HEK293 (cell line): ENCODE measurements around the gene RPP25L.

Source experiments
- CTCF ChIA-PET: fragments of 350-600 bp; formaldehyde crosslinking; extraction: SDS; loops from one replicate; lab custom pipeline; 2021; ENCODE audit warnings: antibody characterized with exemption; lab: Yijun Ruan, JAX
- POLR2A ChIA-PET: fragments of 300-600 bp; formaldehyde crosslinking; extraction: SDS; loops from one replicate; lab custom pipeline; 2020; ENCODE audit warnings: antibody characterized with exemption, inconsistent platforms; lab: Yijun Ruan, JAX
- H3K27ac ChIP-seq: fragments of 200-500 bp; sonication (Bioruptor generic); 2 replicates; pipeline ENCODE4 v1.5.1; 2014; ENCODE audit warnings: low read depth, low read length, control low read depth, inconsistent platforms; ENCODE audit errors: extremely low read depth
- H3K36me3 ChIP-seq, 2 experiments: fragments of 200-500 bp in 1 of 2; sonication (Bioruptor generic) in 1 of 2; 1 replicate in 1 of 2; 2 replicates in 1 of 2; pipeline ENCODE4 v1.5.1; 2014 to 2017; ENCODE audit warnings: inconsistent platforms in 2 of 2, low read length in 2 of 2; ENCODE audit not compliant: control insufficient read depth in 2 of 2, insufficient read depth in 1 of 2
- H3K4me1 ChIP-seq: fragments of 200-500 bp; sonication (Bioruptor generic); 2 replicates; pipeline ENCODE4 v1.5.1; 2014; ENCODE audit warnings: mild to moderate bottlenecking, low read length, inconsistent platforms; ENCODE audit not compliant: control insufficient read depth, insufficient read depth
- H3K4me3 ChIP-seq: 2 replicates; pipeline ENCODE4 v1.5.1; 2011; ENCODE audit warnings: low read depth, mild to moderate bottlenecking, control low read depth, low read length, moderate library complexity
- H3K9me3 ChIP-seq: fragments of 200-500 bp; sonication (Bioruptor generic); 2 replicates; pipeline ENCODE4 v1.5.1; 2014; ENCODE audit warnings: low read depth, low read length, inconsistent platforms; ENCODE audit not compliant: control insufficient read depth, insufficient read depth
- BCL6B ChIP-seq: fragments of 450-650 bp; formaldehyde crosslinking; IDR thresholded peaks from 2 replicates; pipeline ENCODE4 v1.5.1; 2017; ENCODE audit warnings: missing biosample characterization, missing genetic modification characterization
- EGR2 ChIP-seq: fragments of 450-650 bp; formaldehyde crosslinking; IDR thresholded peaks from 2 replicates; pipeline ENCODE4 v1.5.1; 2016; ENCODE audit warnings: low read depth, missing biosample characterization, missing genetic modification characterization
- FEZF1 ChIP-seq: fragments of 450-650 bp; formaldehyde crosslinking; IDR thresholded peaks from 2 replicates; pipeline ENCODE4 v1.5.1; 2016; ENCODE audit warnings: missing biosample characterization, missing genetic modification characterization
- GLI4 ChIP-seq: fragments of 450-650 bp; formaldehyde crosslinking; IDR thresholded peaks from 2 replicates; pipeline ENCODE4 v1.5.1; 2016; ENCODE audit warnings: missing biosample characterization, missing genetic modification characterization
- HOXA7 ChIP-seq: sonication (generic); formaldehyde crosslinking; IDR thresholded peaks from 2 replicates; pipeline ENCODE4 v1.8.1; 2022; ENCODE audit warnings: missing genetic modification reagents, borderline replicate concordance
- KLF10 ChIP-seq: fragments of 450-650 bp; IDR thresholded peaks from 2 replicates; pipeline ENCODE4 v1.5.1; 2018; ENCODE audit warnings: missing biosample characterization, mild to moderate bottlenecking, missing genetic modification characterization
- KLF8 ChIP-seq: fragments of 450-650 bp; formaldehyde crosslinking; IDR thresholded peaks from 2 replicates; pipeline ENCODE4 v1.5.1; 2016; ENCODE audit warnings: missing biosample characterization, missing genetic modification characterization
- OSR2 ChIP-seq: fragments of 450-650 bp; formaldehyde crosslinking; IDR thresholded peaks from 2 replicates; pipeline ENCODE4 v1.5.1; 2016; ENCODE audit warnings: missing biosample characterization, missing genetic modification characterization
- SALL2 ChIP-seq: fragments of 450-650 bp; formaldehyde crosslinking; IDR thresholded peaks from 2 replicates; pipeline ENCODE4 v1.5.0; 2017; ENCODE audit warnings: missing biosample characterization, mild to moderate bottlenecking, missing genetic modification characterization, borderline replicate concordance
- TSHZ1 ChIP-seq: fragments of 450-650 bp; formaldehyde crosslinking; IDR thresholded peaks from 2 replicates; pipeline ENCODE4 v1.5.1; 2016; ENCODE audit warnings: missing biosample characterization, missing genetic modification characterization, borderline replicate concordance
- YY2 ChIP-seq: fragments of 450-650 bp; formaldehyde crosslinking; IDR thresholded peaks from 2 replicates; pipeline ENCODE4 v1.5.1; 2016; ENCODE audit warnings: missing biosample characterization, missing genetic modification characterization
- ZBTB48 ChIP-seq: fragments of 450-650 bp; formaldehyde crosslinking; IDR thresholded peaks from 2 replicates; pipeline ENCODE4 v1.5.1; 2016; ENCODE audit warnings: missing biosample characterization, missing genetic modification characterization
- ZNF2 ChIP-seq: fragments of 450-650 bp; formaldehyde crosslinking; IDR thresholded peaks from 2 replicates; pipeline ENCODE4 v1.5.1; 2016; ENCODE audit warnings: missing biosample characterization, missing genetic modification characterization
- ZNF248 ChIP-seq: fragments of 450-650 bp; formaldehyde crosslinking; IDR thresholded peaks from 2 replicates; pipeline ENCODE4 v1.5.1; 2017; ENCODE audit warnings: missing biosample characterization, missing genetic modification characterization
- ZNF302 ChIP-seq: fragments of 450-650 bp; formaldehyde crosslinking; IDR thresholded peaks from 2 replicates; pipeline ENCODE4 v1.5.1; 2016; ENCODE audit warnings: missing biosample characterization, missing genetic modification characterization, low read depth
- ZNF362 ChIP-seq: fragments of 450-650 bp; formaldehyde crosslinking; IDR thresholded peaks from 2 replicates; pipeline ENCODE4 v1.5.1; 2016; ENCODE audit warnings: missing biosample characterization, missing genetic modification characterization
- ZNF366 ChIP-seq: fragments of 450-650 bp; formaldehyde crosslinking; conservative IDR thresholded peaks from 2 replicates; pipeline ENCODE4 v1.5.1; 2016; ENCODE audit warnings: missing biosample characterization, missing genetic modification characterization
- ZNF514 ChIP-seq: fragments of 450-650 bp; formaldehyde crosslinking; IDR thresholded peaks from 2 replicates; pipeline ENCODE4 v1.5.1; 2016; ENCODE audit warnings: missing biosample characterization, missing genetic modification characterization
- ZNF521 ChIP-seq: fragments of 450-650 bp; formaldehyde crosslinking; IDR thresholded peaks from 2 replicates; pipeline ENCODE4 v1.5.1; 2017; ENCODE audit warnings: missing biosample characterization, mild to moderate bottlenecking, missing genetic modification characterization
- ZNF529 ChIP-seq: fragments of 450-650 bp; formaldehyde crosslinking; IDR thresholded peaks from 2 replicates; pipeline ENCODE4 v1.5.1; 2017; ENCODE audit warnings: missing genetic modification characterization, missing biosample characterization; ENCODE audit not compliant: insufficient replicate concordance
- ZNF658 ChIP-seq: fragments of 450-650 bp; formaldehyde crosslinking; IDR thresholded peaks from 2 replicates; pipeline ENCODE4; 2016; ENCODE audit warnings: missing biosample characterization, missing genetic modification characterization
- TF ChIP-seq, protein P1 (sequence below): fragments of 450-650 bp; IDR thresholded peaks from 2 replicates; pipeline ENCODE4 v1.5.1; 2018; ENCODE audit warnings: missing biosample characterization, mild to moderate bottlenecking, missing genetic modification characterization

Gene RPP25L

DNA sequence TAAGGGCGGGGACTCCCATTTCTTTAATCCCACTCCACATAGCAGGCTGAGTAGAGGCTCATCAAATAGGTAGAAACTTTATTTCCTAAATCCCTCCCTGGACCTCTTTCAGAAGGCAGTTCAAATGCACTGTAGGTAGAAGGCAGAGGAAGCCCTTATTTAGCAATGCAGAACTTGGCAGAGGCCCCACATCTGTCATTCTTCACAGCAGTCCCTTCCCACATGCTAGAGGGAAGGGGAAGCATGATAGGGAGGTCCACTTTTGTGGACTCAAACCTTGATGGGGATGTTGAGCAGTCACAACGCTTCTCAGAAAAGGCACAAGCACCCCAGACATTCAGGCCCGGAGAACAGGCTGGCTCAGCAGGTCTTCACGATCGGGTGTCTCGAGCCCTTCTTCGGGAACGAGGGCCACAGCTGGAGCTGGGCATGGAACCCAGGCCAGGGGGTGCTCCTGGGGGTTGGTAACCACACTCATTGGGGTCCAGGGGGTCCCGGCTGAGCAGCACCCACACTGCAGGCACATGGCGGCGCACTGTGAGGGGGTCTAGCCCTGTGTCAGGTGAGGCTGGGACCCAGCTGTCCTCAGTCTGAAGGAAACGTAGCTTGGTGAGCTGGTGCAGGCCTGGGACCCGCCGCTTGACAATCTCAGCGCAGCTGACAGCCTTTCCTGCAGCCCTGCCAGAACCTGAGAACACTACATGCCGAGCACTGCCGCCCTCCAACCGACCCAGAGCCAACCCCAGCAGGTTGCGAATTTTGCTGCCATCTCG, 1.3 kb downstream of the RPP25L start:
- Histone ChIP-seq H3K9me3 (no peaks in the 10 kb centered on the region), H3K36me3 (peaks cover 0 to 38% of the 10 kb centered on the region in 2 experiments; a peak in 1 of 3 replicates), H3K27ac (no peak overlapping the region; the same call in 1 of the 2 replicates), H3K4me1 (no peaks in the 10 kb centered on the region), H3K4me3 (no peak overlapping the region)
- ChIA-PET POLR2A (interaction anchor here (0.6 to 2.4 kb wide), 3 partner anchors 9 to 109 kb away, joined by 3 to 11 read pairs (median 3); partner anchors contain the start of genes DCTN3 and SIGMAR1), CTCF (interaction anchor here (0.6 to 10.3 kb wide), 10 partner anchors 12 to 889 kb away, joined by 3 to 164 read pairs (median 3); partner anchors contain the start of gene SIGMAR1)
- TF ChIP-seq TSHZ1 (tag by site-specific recombination) = no peak
- TF ChIP-seq SALL2 (tag by site-specific recombination) = no peak
- TF ChIP-seq ZBTB48 (tag by site-specific recombination) = no peak
- TF ChIP-seq FEZF1 (tag by site-specific recombination) = no peak
- TF ChIP-seq EGR2 (tag by site-specific recombination) = no peak
- TF ChIP-seq ZNF366 (tag by site-specific recombination) = no peak

GRCh38 chr9:34607331-34607730, 4.6 kb downstream of the RPP25L start:
- H3K27ac ChIP-seq = no peak overlapping the region
- no peaks in the 10 kb centered on the region for H3K9me3 ChIP-seq
- ChIA-PET CTCF (interaction anchor here (1.4 to 6.1 kb wide), 6 partner anchors 10 to 203 kb away, joined by 3 to 105 read pairs (median 28); no protein-coding TSS in a partner anchor), POLR2A (interaction anchor here (0.7 kb wide), 1 partner anchor 12 kb away, joined by 3 read pairs; no protein-coding TSS in a partner anchor)
- no peak for TF ChIP-seq ZNF521 (tag by site-specific recombination)
- no peaks in the 10 kb centered on the region for H3K4me1 ChIP-seq
- no peak overlapping the region for H3K4me3 ChIP-seq
- H3K36me3 ChIP-seq = peaks cover 0 to 16% of the 10 kb centered on the region in 2 experiments; a peak in 1 of 3 replicates

GRCh38 chr9:34606905-34607304, 5.0 kb downstream of the RPP25L start:
- Histone ChIP-seq H3K4me3 (no peak overlapping the region), H3K27ac (no peak overlapping the region), H3K9me3 (no peaks in the 10 kb centered on the region), H3K4me1 (no peaks in the 10 kb centered on the region), H3K36me3 (peaks cover 0 to 16% of the 10 kb centered on the region in 2 experiments; a peak in 1 of 3 replicates)
- CTCF ChIA-PET = interaction anchor here (0.7 to 6.1 kb wide), 7 partner anchors 10 to 940 kb away, joined by 3 to 105 read pairs (median 10); no protein-coding TSS in a partner anchor
- no peak for TF ChIP-seq YY2 (tag by site-specific recombination)
- TF ChIP-seq, protein P1, sequence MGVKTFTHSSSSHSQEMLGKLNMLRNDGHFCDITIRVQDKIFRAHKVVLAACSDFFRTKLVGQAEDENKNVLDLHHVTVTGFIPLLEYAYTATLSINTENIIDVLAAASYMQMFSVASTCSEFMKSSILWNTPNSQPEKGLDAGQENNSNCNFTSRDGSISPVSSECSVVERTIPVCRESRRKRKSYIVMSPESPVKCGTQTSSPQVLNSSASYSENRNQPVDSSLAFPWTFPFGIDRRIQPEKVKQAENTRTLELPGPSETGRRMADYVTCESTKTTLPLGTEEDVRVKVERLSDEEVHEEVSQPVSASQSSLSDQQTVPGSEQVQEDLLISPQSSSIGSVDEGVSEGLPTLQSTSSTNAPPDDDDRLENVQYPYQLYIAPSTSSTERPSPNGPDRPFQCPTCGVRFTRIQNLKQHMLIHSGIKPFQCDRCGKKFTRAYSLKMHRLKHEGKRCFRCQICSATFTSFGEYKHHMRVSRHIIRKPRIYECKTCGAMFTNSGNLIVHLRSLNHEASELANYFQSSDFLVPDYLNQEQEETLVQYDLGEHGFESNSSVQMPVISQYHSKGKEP (tag by site-specific recombination) = no peak
- TF ChIP-seq OSR2 (tag by site-specific recombination) = no peak
- no peak for TF ChIP-seq ZNF529 (tag by site-specific recombination)
- no peak for TF ChIP-seq KLF10 (tag by site-specific recombination)
- TF ChIP-seq ZNF2 (tag by site-specific recombination) = no peak
- TF ChIP-seq KLF8 = no peak
- TF ChIP-seq ZNF248 (tag by site-specific recombination) = no peak
- TF ChIP-seq BCL6B (tag by site-specific recombination) = no peak
- no peak for TF ChIP-seq GLI4 (tag by site-specific recombination)
- TF ChIP-seq HOXA7 (CRISPR knock-in tag) = no peak
- TF ChIP-seq ZNF658 = no peak
- TF ChIP-seq ZNF514 (tag by site-specific recombination) = no peak
- TF ChIP-seq ZNF362 (tag by site-specific recombination) = no peak
- no peak for TF ChIP-seq ZNF302 (tag by site-specific recombination)
- POLR2A ChIA-PET = no interaction called here
